Fibroblast of lung (primary cell): ENCODE measurements around the gene MAP2K5. TPM values are rescaled to one million over a fixed set of nuclear protein-coding genes. Genes with fewer than 3 reads are reported as not detected.
A peak's percentile ranks its signal among the peaks of the same experiment; 100 is the strongest.

ENCODE experiments used
- DNase-seq, 2 donors: peaks; one replicate each; pipeline versions ENCODE4 v3.0.0 to v3.0.0-alpha.2; 2010; ENCODE audit warnings: low read depth in 2 of 2
- H2AFZ ChIP-seq: 2 replicates; pipeline ENCODE4 v1.5.1; 2012; ENCODE audit warnings: low read length, control low read depth, inconsistent platforms
- H3K27ac ChIP-seq: 2 replicates; pipeline ENCODE4 v1.5.1; 2011; ENCODE audit warnings: low read length, control low read depth; ENCODE audit not compliant: insufficient read depth
- H3K27me3 ChIP-seq: 2 replicates; pipeline ENCODE4 v1.5.1; 2011; ENCODE audit warnings: mild to moderate bottlenecking, low read length; ENCODE audit not compliant: control insufficient read depth, insufficient read depth
- H3K36me3 ChIP-seq: 2 replicates; pipeline ENCODE4 v1.5.1; 2011; ENCODE audit warnings: low read length; ENCODE audit not compliant: control insufficient read depth, insufficient read depth
- H3K4me1 ChIP-seq: 2 replicates; pipeline ENCODE4 v1.5.1; 2011; ENCODE audit warnings: low read length; ENCODE audit not compliant: control insufficient read depth, insufficient read depth; ENCODE audit errors: extremely low read depth
- H3K4me2 ChIP-seq: 2 replicates; pipeline ENCODE4 v1.5.1; 2011; ENCODE audit warnings: low read length, control low read depth; ENCODE audit not compliant: insufficient read depth; ENCODE audit errors: extremely low read depth
- H3K4me3 ChIP-seq, 4 experiments: fragments of 200-600 bp in 1 of 4; sonication (generic) in 1 of 4; replicated peaks in 1 of 4; 2 replicates each; pipeline ENCODE4 v1.5.1; 2011 to 2016; ENCODE audit warnings: low read length in 4 of 4, low read depth in 3 of 4, mild to moderate bottlenecking in 3 of 4, control low read depth in 2 of 4, inconsistent platforms in 1 of 4, mixed read lengths in 1 of 4; ENCODE audit not compliant: insufficient read depth in 1 of 4; ENCODE audit errors: control extremely low read depth in 1 of 4
- H3K79me2 ChIP-seq: 2 replicates; pipeline ENCODE4 v1.5.1; 2012; ENCODE audit warnings: mild to moderate bottlenecking, low read length, inconsistent platforms; ENCODE audit not compliant: control insufficient read depth, insufficient read depth
- H3K9ac ChIP-seq: 2 replicates; pipeline ENCODE4 v1.5.1; 2011; ENCODE audit warnings: mild to moderate bottlenecking, low read length, control low read depth; ENCODE audit not compliant: insufficient read depth
- H3K9me3 ChIP-seq: 2 replicates; pipeline ENCODE4 v1.5.1; 2012; ENCODE audit warnings: low read depth, low read length; ENCODE audit not compliant: control insufficient read depth, insufficient read depth
- H4K20me1 ChIP-seq: 2 replicates; pipeline ENCODE4 v1.5.1; 2011; ENCODE audit warnings: low read length; ENCODE audit not compliant: control insufficient read depth, insufficient read depth; ENCODE audit errors: extremely low read depth
- CTCF ChIP-seq, 2 donors: IDR thresholded peaks in 1 of 2; conservative IDR thresholded peaks in 1 of 2; 1 replicate in 1 of 2; 2 replicates in 1 of 2; pipeline ENCODE4 v1.5.1; 2011 to 2012; ENCODE audit warnings: low read length in 2 of 2, control low read depth in 1 of 2, inconsistent platforms in 1 of 2, low read depth in 1 of 2, mild to moderate bottlenecking in 1 of 2
- EZH2 ChIP-seq: IDR thresholded peaks from 2 replicates; pipeline ENCODE4 v1.5.1; 2012; ENCODE audit warnings: low read length, control low read depth, mild to moderate bottlenecking; ENCODE audit errors: missing control alignments
- polyA plus RNA-seq, 2 donors: library from polyadenylated mRNA; depleted of rRNA in 1 of 2; stranded (reverse) in 1 of 2; unstranded in 1 of 2; fragments of >200 nt; gene quantifications; 2 replicates each; pipeline ENCODE4 v1.2.1, GENCODE V29; 2011 to 2012; ENCODE audit warnings: missing spikeins in 1 of 2
- total RNA-seq: library from RNA; depleted of rRNA; stranded (reverse); fragments of >200 nt; gene quantifications from 2 replicates; pipeline ENCODE4 v1.2.1, GENCODE V29; 2014

Gene MAP2K5
- total and polyA plus RNA-seq, 2 donors (not counting 1 experiment from before 2014, with no cell fraction given) = 5.7 to 10.2 TPM

- Histone ChIP-seq H3K4me2 (no peak overlapping the region), H3K9ac (no peak overlapping the region), H3K27me3 (no peaks in the 10 kb centered on the region), H3K9me3 (no peaks in the 10 kb centered on the region), H3K4me1 (no peaks in the 10 kb centered on the region), H2AFZ (no peak overlapping the region), H3K36me3 (no peaks in the 10 kb centered on the region), H3K4me3 (no peak overlapping the region), H3K27ac (no peak overlapping the region), H3K79me2 (no peaks in the 10 kb centered on the region), H4K20me1 (no peaks in the 10 kb centered on the region)
- no peak for TF ChIP-seq EZH2
- no peak for TF ChIP-seq CTCF (conservative IDR thresholded peaks at IDR 0.05 in 1 of 2, IDR thresholded peaks at IDR 0.05 in 1 of 2; ENCODE audit: low read depth in 1 of 2, low read length in 2 of 2)
- DNase-seq = no peak
These were observed 213.4 kb downstream of the MAP2K5 start for GRCh38 chr15:67755936-67756335.

- Histone ChIP-seq H3K36me3 (no peaks in the 10 kb centered on the region), H3K4me1 (no peaks in the 10 kb centered on the region), H3K4me2 (no peak overlapping the region), H4K20me1 (no peaks in the 10 kb centered on the region), H3K27me3 (no peaks in the 10 kb centered on the region), H3K79me2 (no peaks in the 10 kb centered on the region), H3K9me3 (no peaks in the 10 kb centered on the region), H3K9ac (no peak overlapping the region), H2AFZ (no peak overlapping the region), H3K27ac (no peak overlapping the region), H3K4me3 (no peak overlapping the region)
- TF ChIP-seq CTCF (conservative IDR thresholded peaks at IDR 0.05 in 1 of 2, IDR thresholded peaks at IDR 0.05 in 1 of 2; ENCODE audit: low read depth in 1 of 2, low read length in 2 of 2) = no peak
- TF ChIP-seq EZH2 = no peak
- peak in 1 of 2 donors; percentile 77 for DNase-seq
These were observed 216.3 kb downstream of the MAP2K5 start for GRCh38 chr15:67758619-67759300.

- Histone ChIP-seq H3K4me3 (no peak overlapping the region), H3K27me3 (no peaks in the 10 kb centered on the region), H3K4me1 (no peaks in the 10 kb centered on the region), H3K4me2 (no peak overlapping the region), H3K9me3 (no peaks in the 10 kb centered on the region), H2AFZ (no peak overlapping the region), H3K9ac (no peak overlapping the region), H4K20me1 (no peaks in the 10 kb centered on the region), H3K27ac (no peak overlapping the region), H3K79me2 (no peaks in the 10 kb centered on the region), H3K36me3 (no peaks in the 10 kb centered on the region)
- TF ChIP-seq CTCF (conservative IDR thresholded peaks at IDR 0.05 in 1 of 2, IDR thresholded peaks at IDR 0.05 in 1 of 2; ENCODE audit: low read depth in 1 of 2, low read length in 2 of 2) (no peak), EZH2 (no peak)
- no peak for DNase-seq
These were observed 218.4 kb downstream of the MAP2K5 start for GRCh38 chr15:67760901-67761300.
